NOMO-1 treated with dmso at 0.1 percent for 144 hours (cell line): ENCODE results near the gene DISP3.

ENCODE experiments used
- DNase-seq: peaks from one replicate; lab custom pipeline; 2025; ENCODE audit not compliant: unreplicated experiment; lab: John Stamatoyannopoulos, UW

The DISP3 gene

GRCh38 chr1:11461531-11462137 lies 17.3 kb upstream of the DISP3 start:
- DNase-seq, result no peak

DNA sequence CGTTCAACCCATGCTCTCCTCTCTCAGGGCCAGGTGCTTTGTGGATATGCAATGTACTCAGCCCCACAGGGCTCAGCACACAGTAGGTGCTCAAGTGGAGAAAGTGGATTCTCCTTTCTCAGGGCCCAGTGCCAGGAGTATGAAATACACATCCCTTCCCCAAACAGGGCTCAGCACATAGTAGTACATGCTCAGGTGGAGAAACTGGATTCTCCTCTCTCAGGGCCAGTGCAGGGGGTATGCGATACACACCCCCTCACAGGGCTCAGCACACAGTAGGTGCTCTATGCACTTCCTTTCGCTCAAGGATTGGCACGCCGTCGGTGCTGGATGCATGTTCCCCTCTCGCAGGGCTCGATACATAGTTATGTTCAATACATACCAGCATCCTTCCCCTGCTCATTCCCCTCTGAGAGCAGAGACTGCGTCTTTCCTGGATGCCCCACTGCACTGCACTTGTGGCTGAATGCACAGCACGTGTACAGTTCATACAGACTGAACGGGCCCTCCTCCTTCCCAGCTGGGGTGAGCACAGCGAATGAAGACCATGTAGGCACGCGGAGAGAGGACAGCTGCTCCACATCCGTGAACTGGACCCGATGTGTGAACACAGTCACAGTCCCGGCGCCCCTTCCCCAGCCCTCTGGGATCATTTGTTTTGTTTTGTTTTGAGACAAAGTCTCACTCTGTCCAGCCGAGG lies 16.6 kb upstream of the DISP3 start:
- no peak for DNase-seq

- no peak for DNase-seq
Measured at GRCh38 chr1:11463177-11463576, 15.8 kb upstream of the DISP3 start.

DNA sequence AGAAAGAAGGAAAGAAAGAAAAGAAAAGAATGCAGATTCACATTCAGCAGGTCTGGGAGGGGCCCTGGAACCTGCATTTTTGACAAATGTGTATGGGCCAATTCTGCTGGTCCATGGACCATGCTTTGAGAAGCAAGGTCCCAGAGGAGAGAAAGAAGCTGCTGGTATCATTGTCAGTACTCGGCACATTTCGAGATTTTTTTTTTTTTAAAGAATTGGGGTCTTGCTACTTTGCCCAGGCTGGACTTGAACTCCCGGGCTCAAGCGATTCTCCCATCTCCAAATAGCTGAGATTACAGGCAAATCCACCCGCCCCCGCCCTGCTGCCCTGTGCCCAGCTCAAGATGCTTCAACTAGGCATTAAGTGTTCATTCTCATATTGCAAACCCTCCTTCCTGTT lies 13.6 kb upstream of the DISP3 start:
- DNase-seq, result no peak

DNA sequence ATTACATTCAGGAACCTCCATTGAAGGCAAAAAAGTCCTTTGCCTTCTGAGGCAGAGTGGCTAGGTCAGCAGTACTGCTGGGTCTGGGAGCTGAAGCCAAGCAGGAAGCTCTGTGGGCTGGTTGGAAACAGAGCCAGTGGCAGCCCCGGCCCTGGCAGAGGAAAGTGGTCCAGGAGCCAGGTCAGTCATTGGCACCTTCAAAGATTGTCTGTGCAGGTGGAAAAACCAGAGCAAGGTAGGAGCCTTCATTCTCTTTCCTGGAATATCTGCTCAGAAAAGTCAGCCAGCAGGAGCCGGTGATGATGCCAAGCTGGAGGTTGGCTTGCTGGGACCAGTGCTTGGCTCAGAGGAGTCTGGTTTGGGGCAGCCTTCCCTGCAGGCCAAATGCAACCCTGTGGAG lies 12.5 kb upstream of the DISP3 start:
- DNase-seq, result no peak

DNA sequence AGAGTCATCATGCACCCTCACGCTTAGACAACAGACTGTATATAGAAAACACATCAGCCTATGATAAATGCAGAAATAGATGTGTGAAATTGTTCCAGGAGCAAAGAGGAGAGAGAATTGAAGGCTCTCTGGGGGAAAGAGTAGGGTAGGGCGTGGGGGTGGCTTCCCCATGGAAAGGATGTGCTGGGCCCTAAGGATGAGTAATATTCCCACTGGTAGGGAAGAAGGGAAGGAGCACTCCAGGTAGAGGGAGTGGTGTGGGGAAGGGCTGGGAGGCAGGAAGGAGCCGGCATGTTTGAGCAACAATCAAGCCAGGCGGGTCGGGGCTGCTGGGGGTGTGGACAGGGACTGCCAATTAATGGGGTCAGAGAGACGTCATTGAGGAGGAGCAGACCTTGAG lies 10.1 kb upstream of the DISP3 start:
- DNase-seq, result no peak

DNA sequence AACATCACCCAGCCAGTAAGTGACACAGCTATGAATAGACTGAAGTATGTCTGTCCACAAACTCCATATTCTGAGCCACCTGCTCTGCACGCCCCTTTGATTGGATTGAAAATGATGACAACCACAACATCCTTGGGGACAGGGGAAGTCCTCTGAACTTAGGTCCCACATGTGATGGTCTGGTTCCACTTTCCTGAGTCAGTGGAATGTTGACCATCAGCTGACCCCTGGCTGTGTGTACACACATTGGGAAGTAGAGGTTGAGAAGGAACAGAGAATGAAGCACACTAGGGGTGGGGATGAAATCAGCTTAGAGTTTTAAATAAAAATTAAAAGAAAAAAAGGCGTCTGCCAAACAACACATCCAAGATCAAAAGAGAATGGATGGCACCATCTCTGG lies 8.0 kb upstream of the DISP3 start:
- no peak for DNase-seq

DNA sequence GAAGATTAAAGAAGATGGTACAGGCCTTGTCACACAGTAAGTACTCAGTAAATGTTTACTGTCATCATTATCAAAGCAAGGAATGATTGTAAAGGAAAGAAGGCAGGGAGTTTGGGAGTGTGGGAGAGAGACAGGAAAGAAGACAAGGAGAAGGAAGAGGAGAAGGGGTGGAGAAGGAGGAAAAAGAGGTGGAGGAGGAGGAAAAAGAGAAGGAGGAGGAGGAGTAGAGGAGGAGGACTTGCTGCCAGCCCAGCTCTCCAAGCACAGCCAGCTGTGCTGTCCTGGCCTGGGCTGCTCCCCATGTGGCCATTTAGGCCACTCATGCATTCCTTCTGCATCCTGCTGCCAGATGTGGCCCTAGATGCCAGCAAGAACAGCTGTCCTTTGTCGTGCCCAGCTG lies 7.5 kb upstream of the DISP3 start:
- DNase-seq, result no peak

DNA sequence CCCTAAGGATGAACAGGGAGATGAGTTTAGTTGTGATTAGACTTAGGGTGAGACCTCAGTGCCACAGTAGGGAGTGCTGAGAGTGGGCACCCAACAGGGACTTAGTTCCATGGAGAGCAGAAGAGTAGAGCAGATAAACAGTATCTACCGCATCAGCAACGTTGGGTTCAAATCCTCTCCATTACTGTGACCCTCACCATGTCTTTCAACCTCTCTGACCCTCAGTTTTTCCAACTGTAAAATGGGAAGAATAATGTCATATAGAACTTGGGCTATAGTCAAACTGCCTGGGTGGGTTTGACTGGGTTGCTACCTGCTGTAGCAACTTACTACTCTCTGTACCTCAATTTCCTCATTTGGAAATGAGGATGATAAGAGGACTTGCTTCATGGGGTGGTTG lies 6.7 kb upstream of the DISP3 start:
- no peak for DNase-seq

DNA sequence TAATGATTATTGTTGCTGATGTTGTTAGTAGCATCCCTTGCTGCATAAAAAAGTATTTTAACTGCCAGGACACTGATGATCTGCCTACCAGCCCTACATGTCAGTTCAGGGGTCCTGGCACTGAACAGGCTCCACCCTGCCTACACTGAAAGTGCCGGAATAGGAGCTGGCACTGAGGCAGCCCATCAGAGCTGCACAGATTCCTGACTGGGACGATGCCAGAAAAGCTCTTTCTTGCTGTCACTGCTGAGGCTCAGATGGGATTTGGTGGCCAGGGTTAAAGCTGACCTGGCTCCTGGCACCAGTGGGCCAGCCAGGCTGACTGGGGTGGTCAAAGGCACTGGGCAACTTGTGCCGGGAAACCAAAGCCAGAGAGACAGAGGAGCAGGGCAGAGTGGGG lies 6.2 kb upstream of the DISP3 start:
- no peak for DNase-seq

- no peak for DNase-seq
Measured at GRCh38 chr1:11473491-11474034, 5.4 kb upstream of the DISP3 start.

DNA sequence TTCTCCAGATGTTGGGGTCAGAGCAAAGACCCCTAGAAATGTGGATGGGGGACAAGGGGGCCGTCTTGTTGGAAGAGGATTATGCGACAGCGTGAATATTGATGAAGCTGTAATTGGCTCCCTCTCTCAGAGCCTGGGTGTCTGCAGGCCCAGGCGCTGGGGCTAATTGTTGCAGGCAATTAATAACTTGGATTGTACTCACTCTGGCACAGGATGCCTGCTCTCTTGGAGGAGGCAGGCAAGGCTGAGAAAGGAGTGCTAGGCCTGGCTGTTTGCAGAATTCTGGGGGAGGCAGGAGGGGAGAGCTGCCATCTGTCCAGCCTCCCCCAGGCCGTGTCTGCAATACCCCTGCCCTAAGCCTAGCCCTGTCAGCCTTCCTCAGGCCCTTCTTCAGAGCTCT lies 4.1 kb upstream of the DISP3 start:
- DNase-seq, result no peak

DNA sequence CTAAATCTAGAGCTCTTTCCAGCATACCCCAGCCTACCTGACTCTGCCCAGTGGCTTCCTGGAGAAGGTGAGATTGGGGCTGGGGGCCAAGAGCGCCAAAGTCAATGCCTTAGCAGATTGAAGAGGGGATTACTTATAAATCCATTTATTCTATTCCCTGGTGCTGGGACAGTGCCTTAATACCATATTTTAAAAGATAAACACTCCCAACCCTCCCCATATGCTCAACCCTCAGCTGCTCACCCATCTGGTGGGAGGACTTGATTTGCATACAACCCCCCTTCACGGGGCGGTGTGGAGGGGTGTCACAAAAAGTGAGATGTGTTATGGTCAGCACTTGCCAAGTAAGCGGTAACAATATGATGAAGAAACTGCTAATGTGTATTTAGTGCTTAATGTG lies 3.2 kb upstream of the DISP3 start:
- DNase-seq, result no peak

DNA sequence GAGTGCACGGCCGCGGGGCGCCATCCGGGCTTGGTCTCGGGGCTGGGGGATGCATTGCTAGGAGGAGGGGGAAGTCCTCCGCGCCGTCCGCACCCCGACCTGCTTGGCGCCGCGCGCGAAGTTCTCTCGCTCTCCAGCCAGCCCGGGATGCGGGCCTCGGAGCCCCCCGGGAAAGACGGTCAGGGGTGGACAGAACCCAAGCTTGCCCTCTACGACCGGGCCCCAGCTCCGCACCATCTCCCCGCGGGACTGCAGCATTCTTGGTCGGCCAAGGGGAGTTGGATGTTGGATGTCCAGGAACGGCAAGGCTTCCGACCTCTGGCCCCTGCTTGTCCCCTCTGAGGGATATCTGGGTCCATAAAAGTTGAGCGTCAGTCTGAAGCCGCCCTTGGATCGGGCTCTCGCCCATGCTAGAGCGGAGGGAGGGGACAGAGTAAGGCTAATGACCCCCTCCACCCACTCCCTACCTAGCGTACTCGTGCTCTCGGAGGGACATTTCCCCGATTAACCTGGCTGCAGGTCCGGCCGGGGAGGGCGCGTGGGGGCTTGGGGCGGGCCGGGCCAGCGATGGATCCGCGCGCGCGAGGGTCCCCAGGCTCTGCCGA lies 522 bp downstream of the DISP3 start:
- no peak for DNase-seq

DNA sequence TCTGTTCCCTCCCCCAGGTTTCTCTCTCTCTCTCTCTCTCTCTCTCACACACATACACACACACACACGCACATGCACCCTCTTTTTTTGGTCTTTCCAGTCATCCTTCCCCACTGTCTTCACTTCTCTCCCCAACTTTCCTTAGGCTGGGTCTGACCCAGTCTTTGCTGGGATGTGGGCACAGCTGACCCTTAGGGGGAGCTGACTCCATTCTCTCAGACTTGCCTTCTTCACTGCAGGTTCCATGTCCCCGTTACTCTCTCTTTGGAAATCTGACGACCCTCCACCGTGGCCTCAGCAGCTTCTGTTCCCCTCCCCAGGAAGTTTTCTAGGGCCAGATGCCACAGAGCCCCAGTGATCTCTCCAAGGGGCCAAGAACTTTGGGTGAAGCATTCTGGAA lies 2.1 kb downstream of the DISP3 start:
- DNase-seq, result no peak

- DNase-seq, result no peak
Measured at GRCh38 chr1:11482198-11482597, 3.2 kb downstream of the DISP3 start.

DNA sequence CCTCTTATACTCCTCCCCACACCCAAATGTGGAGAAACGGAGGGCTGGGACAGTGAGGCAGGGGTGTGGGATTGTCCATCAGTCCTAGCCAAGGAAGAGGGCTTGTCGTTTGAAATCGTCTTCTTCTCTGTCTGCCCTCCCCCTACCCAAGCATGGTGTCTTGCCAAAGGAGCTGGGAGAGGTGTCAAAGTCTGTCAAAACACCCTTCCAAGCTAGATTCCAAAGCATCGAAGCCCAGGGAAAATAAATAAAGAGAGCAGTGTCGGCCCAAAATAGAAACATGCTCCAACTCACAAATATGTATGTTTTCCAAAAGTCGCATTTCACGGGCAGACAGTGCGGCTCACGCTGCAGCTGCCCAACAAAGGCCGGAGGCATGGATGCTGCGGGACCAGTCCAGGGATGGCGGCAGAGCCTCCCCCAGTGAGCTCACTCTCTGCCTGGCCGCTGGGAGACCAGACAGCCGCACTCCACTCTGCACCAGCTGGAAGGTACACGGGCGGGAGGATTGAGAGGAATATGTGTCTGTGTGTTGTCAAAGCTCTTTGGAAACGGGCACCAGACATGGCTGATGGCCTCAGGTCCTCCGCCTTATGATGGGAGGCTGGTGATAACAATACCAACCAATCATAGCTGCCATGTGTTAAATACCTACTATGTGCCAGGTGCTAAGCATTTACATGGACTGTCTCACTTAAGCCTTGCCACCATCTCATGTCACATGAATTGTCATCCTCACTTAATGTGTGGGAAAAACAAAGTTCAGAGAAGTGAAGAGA lies 3.9 kb downstream of the DISP3 start:
- DNase-seq, result no peak

DNA sequence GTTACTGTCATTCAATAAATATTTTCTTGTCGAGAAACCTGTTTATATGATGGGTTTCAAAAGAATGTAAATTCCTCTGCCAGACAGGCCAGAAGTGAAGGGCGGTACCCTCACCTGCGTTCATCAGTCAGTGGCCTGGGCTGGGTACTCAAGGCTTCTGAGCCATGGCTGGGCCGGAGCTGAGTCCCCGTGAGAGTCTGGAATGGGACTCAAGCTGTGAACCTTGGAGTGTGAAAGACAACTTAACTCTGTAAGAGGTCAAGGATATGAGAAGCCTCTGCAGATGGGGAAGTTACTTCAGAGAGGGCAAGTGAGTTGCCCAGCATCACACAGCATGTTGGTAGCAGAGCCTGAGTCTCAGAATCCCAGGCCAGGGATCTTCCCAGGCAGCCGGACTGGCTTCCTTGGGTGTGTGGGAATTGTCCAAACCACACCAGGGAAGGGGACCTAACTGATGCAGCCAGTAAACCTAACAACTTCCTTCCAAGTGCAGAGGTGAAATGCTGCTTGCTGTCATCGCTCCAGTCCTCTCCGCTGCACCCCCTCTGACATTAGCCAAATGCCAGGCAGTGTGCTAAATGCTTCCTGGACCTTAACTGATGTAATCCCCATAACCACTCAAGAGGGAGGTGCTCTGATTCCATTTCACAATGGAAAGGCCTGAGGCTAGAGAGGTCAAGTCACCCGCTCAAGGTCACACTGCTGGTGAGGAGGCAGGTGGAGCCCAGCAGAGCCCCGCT lies 4.8 kb downstream of the DISP3 start:
- no peak for DNase-seq

- no peak for DNase-seq
Measured at GRCh38 chr1:11484321-11484655, 5.3 kb downstream of the DISP3 start.

- no peak for DNase-seq
Measured at GRCh38 chr1:11485191-11485590, 6.2 kb downstream of the DISP3 start.
